Measurements from ENCODE around the gene ULK2.

- TF ChIP-seq POLR2A (IDR thresholded peaks at IDR 0.05; ENCODE audit: low read length) (no peak), GATA1 (IDR thresholded peaks at IDR 0.05; ENCODE audit: low read depth, low read length) (no peak)
Observed at GRCh38 chr17:19744492-19744891, 123.2 kb downstream of the ULK2 start.

Data from erythroblast (primary cell).